Lower leg skin (tissue), 3 donors: Measurements from ENCODE around the gene MLLT3.

Source experiments
- CTCF ChIP-seq, 3 donors: fragments of 450-650 bp; IDR thresholded peaks; one replicate each; pipeline ENCODE4 v1.5.1; 2016; ENCODE audit warnings: antibody characterized with exemption in 3 of 3, mild to moderate bottlenecking in 3 of 3, moderate library complexity in 2 of 3
- POLR2A ChIP-seq, 2 donors: fragments of 450-650 bp; IDR thresholded peaks; one replicate each; pipeline ENCODE4 v1.6.1; 2016 to 2017; ENCODE audit warnings: antibody characterized with exemption in 2 of 2, mild to moderate bottlenecking in 1 of 2, moderate library complexity in 1 of 2

- TF ChIP-seq CTCF (IDR thresholded peaks at IDR 0.05) (no peak), POLR2A (IDR thresholded peaks at IDR 0.05) (no peak)
Measured at GRCh38 chr9:20499013-20499412, 123.3 kb downstream of the MLLT3 start.
